ENCODE measurements around the gene PAK4.

PAK4 gene

GRCh38 chr19:39147480-39147879 is 21.9 kb downstream of the PAK4 start:
- DNase-seq = no peak

DNA sequence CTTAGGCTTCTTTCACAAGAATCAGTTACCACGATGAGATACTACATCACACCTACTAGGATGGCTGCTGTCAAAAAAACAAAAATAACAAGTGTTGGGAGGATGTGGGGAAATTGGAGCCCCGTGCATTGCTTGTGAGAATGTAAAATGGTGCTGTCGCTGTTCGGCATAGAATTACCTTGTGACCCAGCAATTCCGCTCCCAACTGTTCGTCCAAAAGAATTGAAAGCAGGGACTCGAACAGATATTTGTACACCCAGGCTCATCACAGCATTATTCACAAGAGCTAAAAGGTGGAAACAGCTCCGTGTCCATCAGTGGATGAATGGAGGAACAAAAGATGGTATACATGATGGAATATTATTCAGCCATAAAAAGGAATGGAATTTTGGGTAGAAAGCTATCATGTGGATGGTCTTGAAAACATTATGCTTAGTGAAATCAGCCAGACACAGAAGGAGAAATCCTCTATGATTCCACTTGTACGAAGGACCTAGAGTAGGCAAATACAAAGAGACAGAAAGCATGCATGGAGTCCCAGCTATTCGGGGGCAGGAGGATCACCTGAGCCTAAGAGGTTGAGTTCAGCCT is 23.4 kb downstream of the PAK4 start:
- DNase-seq = no peak

DNA sequence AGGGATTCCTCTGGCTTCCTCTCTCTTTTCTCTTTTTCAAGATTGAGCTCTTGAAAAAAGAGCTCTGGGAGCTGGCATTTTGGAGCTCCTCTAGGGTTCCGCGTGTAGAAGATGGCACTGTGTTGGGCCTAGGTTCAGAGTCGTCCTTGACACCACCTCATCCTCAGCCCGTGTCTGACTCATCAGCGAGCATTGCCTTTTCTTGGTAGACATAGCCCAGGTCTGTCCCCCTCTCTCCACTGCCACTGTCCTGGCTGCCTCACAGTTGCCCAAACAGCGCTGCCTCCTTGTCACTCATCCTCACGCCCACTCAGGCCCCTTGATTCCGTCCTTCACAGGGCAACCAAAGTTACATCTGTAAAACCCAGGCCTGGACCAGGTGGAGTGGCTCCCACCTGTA is 24.6 kb downstream of the PAK4 start:
- no peak for DNase-seq

GRCh38 chr19:39150807-39151600 is 25.4 kb downstream of the PAK4 start:
- no peak for DNase-seq

DNA sequence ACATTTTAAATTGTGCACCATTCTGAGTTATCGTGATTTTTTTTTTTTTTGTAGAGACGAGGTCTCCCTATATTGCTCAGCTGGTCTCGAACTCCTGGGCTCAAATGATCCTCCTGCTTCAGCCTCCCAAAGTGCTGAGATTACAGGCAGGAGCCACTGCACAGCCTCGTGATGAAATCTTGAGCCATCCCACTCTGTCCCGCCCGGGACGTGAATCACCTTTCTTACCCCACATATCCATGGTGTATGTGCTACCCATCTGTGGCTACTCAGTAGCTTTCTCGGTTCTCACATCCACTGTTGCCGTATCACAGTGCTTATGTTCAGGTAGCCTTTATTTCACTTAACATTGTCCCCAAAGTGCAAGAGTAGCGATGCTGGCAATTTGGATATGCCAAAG is 26.5 kb downstream of the PAK4 start:
- no peak for DNase-seq

GRCh38 chr19:39154100-39154628 is 28.6 kb downstream of the PAK4 start:
- no peak for DNase-seq

GRCh38 chr19:39154629-39155100 is 29.1 kb downstream of the PAK4 start:
- no peak for DNase-seq

GRCh38 chr19:39155114-39155700 is 29.6 kb downstream of the PAK4 start:
- no peak for DNase-seq

DNA sequence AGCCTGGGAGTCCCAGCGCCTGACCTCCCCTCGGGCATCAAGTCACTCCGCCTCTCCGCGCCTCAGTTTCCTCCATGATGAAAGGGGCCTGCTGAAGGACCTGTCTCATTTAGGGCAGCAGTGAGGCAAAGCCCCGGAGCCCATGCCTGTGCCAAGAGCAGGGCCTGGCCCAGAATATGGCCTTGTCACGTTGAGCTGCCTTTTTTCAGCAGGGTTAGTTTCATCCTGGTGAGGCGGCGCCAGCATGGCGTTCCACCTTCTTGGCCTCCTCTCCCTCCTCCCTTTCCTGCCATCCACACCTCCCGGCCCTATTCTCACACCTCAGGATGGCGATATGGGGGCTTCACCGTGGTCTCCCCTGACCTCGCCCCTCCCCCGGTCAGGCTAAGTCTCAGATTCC is 30.2 kb downstream of the PAK4 start:
- no peak for DNase-seq

DNA sequence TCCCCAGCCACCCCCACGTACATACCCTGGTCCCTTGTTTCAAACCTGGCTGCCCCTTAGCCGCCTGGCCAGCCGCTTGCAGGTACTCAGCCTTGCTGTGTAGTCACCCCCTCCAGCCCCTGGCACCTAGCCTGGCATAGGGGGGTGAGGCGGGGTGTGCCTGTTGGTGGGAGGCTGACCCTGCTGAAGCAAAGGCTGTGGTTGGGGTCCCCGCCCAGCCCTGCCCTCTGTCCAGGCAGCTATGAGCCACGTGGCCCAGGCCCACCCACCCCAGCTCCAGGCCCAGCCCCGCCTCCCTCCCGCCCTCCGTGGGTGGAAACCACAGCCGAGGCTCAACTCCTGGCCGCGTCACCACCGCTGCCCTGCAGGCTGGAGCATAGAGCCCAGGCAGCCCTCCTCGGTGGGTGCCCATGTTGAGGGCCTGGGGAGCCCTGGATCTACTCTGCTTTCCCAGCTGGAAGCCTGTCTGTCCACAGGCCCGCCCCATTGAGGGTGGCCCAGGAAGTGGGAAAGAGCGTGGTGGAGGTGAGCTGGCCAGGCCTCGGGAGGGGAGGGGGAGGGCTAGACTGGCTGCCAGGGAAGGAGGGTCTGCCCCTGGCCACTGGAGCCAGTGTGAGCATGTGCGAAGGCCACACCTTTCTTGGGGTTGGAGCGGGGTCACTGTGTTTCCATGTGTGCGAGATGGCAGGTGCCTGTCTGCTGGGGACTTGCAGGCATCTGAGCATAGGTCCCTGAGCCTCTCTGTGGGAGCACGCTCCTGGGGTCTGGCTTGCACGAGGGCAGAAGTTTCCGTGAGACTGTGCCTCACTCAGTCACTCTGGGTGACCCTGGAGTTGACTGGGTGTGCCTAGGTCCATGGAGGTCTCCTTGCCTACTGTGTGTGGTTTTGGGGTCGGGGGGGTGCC is 31.0 kb downstream of the PAK4 start:
- no peak for DNase-seq

- DNase-seq = no peak
Measured at GRCh38 chr19:39157275-39157996, 31.9 kb downstream of the PAK4 start.

- no peak for DNase-seq
Measured at GRCh38 chr19:39157997-39158389, 32.4 kb downstream of the PAK4 start.

DNA sequence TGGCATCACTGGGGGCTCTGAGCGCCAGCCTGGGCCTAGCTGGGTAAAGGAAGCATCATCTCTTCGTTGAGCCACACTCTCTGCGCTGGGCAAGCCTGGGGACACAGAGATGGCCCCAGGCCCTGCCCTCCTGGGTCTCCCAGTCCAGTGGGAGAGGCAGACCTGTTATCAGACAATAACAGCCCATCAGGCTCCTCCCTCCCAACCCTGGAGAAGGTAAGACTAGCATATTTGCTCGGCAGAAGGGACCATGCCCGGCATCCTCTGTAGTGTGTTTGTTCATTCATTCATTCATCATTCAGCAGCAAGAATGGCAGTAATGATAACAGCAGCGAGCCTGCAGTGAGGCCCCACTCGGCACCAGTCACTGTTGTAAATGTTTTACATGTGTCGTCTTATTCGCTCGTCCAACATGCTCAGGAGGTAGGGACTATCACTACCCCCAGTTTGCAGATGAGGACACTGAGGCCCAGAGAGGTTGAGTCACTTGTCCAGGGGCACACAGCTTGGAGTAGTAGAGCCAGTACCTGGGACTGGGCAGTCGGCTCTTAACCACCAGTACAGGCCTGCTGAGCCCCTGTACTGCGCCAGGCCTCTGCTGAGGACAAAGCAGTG is 33.2 kb downstream of the PAK4 start:
- DNase-seq = no peak

DNA sequence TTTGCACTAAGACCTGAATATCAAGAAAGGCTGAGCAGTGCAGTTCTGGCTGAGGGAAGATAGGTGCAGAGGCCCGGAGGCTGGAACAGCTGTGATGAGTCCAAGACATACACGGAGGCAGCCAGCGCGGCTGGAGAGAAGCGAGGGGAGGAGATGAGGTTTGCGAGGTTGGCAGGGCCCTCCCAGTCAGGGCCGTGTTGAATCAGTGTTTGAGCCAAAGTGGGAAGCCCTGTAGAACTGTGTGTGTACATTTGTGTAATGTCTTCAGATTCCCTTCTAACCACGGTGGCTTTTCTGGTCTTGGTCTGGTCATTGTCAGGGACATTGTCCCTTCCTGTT is 34.9 kb downstream of the PAK4 start:
- DNase-seq = no peak

- DNase-seq = no peak
Measured at GRCh38 chr19:39160889-39161672, 35.5 kb downstream of the PAK4 start.

GRCh38 chr19:39162441-39163043 is 37.0 kb downstream of the PAK4 start:
- no peak for DNase-seq

- DNase-seq = no peak
Measured at GRCh38 chr19:39163621-39164020, 38.0 kb downstream of the PAK4 start.

- DNase-seq = no peak
Measured at GRCh38 chr19:39164289-39164688, 38.7 kb downstream of the PAK4 start.

DNA sequence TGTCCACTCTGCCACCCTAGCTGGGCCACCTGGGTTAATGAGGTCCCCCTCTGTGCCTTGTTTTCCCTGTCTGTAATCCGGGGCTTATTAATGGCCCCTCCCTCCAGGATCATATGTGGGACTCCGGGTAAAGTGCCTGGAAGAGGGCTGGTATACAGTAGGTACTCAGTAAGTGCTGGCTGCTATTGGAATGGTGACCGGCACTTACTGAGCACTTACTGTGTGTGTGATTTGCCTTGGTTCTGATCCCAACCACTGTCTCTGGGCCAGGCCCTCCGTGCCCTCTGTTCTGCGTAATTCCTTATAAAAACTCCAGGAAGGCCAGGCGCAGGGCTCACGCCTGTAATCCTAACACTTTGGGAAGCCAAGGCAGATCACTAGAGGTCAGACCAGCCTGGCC is 40.3 kb downstream of the PAK4 start:
- DNase-seq = no peak

DNA sequence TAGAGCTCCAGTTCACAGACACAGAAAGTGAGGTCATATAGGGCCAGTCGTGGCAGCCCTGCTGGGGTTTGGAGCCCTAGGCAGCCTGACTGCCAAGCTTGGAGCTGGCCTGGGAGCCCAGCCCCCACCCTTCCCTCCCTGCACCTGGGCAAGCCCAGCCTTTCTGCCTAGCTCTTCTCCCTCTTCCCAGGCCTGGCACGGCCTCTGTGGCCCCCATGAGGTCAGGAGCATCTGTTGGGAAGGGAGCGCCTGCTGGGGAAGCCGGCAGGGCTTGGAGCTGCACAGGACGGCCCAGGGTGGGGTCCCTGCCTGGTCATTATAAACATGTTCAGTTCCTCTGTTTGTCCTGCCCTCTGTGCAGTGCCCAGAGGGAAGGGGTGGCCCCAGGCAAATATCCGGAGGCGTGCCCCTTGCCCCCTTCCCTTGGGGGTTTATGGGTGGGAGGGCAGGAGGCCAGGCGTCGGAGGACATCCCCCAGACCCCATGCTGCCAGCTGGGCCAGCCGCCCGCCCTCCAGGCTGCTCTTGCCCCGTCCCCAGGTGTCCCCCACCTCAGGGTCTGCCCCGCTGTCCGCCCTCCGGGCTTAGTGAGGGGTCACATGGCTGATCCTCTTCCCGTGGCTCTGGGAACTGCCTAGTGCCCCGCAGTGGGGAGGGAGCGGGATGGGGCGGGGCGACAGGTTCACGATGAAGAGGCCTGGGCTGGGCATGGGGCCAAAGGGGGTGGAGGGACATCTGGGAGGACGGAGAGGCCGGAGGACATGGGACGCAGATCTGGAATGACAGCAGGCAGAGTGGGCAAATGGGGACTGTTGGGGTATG is 41.2 kb downstream of the PAK4 start:
- no peak for DNase-seq
